CD4-positive, alpha-beta T cell (primary cell): ENCODE results near the gene CLIC4. TPM values are rescaled to one million over a fixed set of nuclear protein-coding genes. Genes with fewer than 3 reads are reported as not detected.

Source experiments
- ATAC-seq: fragments of 200-7000 bp; cut with Tn5 transposase; one replicate; pipeline ENCODE4 v1.10.0; 2022; ENCODE audit warnings: mild to moderate bottlenecking; ENCODE audit not compliant: poor library complexity
- CTCF ChIA-PET: fragments of 350-600 bp; sonication (Branson Sonifier 250); formaldehyde crosslinking; loops from one replicate; lab custom pipeline; 2021; ENCODE audit warnings: antibody characterized with exemption, inconsistent platforms; lab: Charles Lee
- POLR2A ChIA-PET: fragments of 350-600 bp; sonication (Branson Sonifier 250); formaldehyde crosslinking; loops from one replicate; lab custom pipeline; 2021; ENCODE audit warnings: antibody characterized with exemption, inconsistent platforms; lab: Charles Lee
- DNase-seq, 14 experiments: peaks; one replicate each; pipeline ENCODE4 v3.0.0-alpha.2; 2013 to 2020; ENCODE audit warnings: mixed read lengths in 2 of 14
- H3K27ac ChIP-seq, 2 donors: one replicate each; pipeline versions ENCODE4 v1.5.1 to v1.7.0; 2013; ENCODE audit warnings: low read length in 2 of 2, low read depth in 1 of 2, mild to moderate bottlenecking in 1 of 2
- H3K27me3 ChIP-seq, 2 experiments: 1 replicate in 1 of 2; 2 replicates in 1 of 2; pipeline versions ENCODE4 v1.6.1 to v1.7.0; 2013; ENCODE audit warnings: low read length in 2 of 2, control low read depth in 1 of 2, mild to moderate bottlenecking in 1 of 2, moderate library complexity in 1 of 2; ENCODE audit not compliant: insufficient read depth in 2 of 2, control insufficient read depth in 1 of 2
- H3K36me3 ChIP-seq: one replicate; pipeline ENCODE4 v1.6.1; 2013; ENCODE audit warnings: low read length, control low read depth; ENCODE audit not compliant: insufficient read depth
- H3K4me1 ChIP-seq: one replicate; pipeline ENCODE4 v1.6.1; 2013; ENCODE audit warnings: low read length, control low read depth; ENCODE audit not compliant: insufficient read depth
- H3K4me3 ChIP-seq: one replicate; pipeline ENCODE4 v1.5.1; 2013; ENCODE audit warnings: mild to moderate bottlenecking, low read length, moderate library complexity
- H3K9me3 ChIP-seq, 2 experiments: 1 replicate in 1 of 2; 2 replicates in 1 of 2; pipeline versions ENCODE4 v1.6.1 to v1.7.0; 2013; ENCODE audit warnings: low read length in 2 of 2, mild to moderate bottlenecking in 2 of 2, control low read depth in 1 of 2, moderate library complexity in 1 of 2; ENCODE audit not compliant: control insufficient read depth in 1 of 2, insufficient read depth in 1 of 2
- H3K27ac Mint-ChIP-seq: one replicate; pipeline ENCODE4 v1.8.0; 2020; ENCODE audit warnings: mixed read lengths
- H3K27me3 Mint-ChIP-seq: one replicate; pipeline ENCODE4 v1.8.0; 2021; ENCODE audit warnings: mixed read lengths
- H3K36me3 Mint-ChIP-seq: one replicate; pipeline ENCODE4 v1.8.0; 2021; ENCODE audit warnings: low read depth, mixed read lengths
- H3K4me1 Mint-ChIP-seq: one replicate; pipeline ENCODE4 v1.8.0; 2021; ENCODE audit warnings: low read depth, mixed read lengths
- H3K4me3 Mint-ChIP-seq: one replicate; pipeline ENCODE4 v1.8.0; 2020; ENCODE audit warnings: mild to moderate bottlenecking, mixed read lengths
- H3K9me3 Mint-ChIP-seq: one replicate; pipeline ENCODE4 v1.8.0; 2020; ENCODE audit warnings: mixed read lengths
- CTCF ChIP-seq: fragments of 200-600 bp; IDR thresholded peaks from one replicate; pipeline ENCODE4 v1.8.0; 2022; ENCODE audit warnings: antibody characterized with exemption, mild to moderate bottlenecking
- intact Hi-C, 2 experiments: fragments of 100-400 bp; cut with DNase I in 1 of 2; cut with micrococcal nuclease in 1 of 2; formaldehyde crosslinking; loops; one replicate each; pipeline versions ENCODE4 v1.15.1 to v1.9.0; 2023 to 2025; cut with DNase I, micrococcal nuclease
- total RNA-seq, 174 experiments: library from RNA in 2 of 174; stranded (reverse) in 2 of 174; gene quantifications; one replicate each; pipeline ENCODE4 v1.2.3 and lab custom pipeline; 2021 to 2026

CLIC4 gene
- total RNA-seq, 2 experiments from 2014 or later = 1.1 to 1.3 TPM

- H3K9me3 ChIP-seq = peaks cover 0 to 4% of the 10 kb centered on the region in 2 experiments
- POLR2A ChIA-PET = no interaction called here
- no peaks in the 10 kb centered on the region for H3K36me3 Mint-ChIP-seq
- DNase-seq (no peak), ATAC-seq (no peak)
- no peak overlapping the region for H3K27ac Mint-ChIP-seq
- CTCF ChIA-PET = interaction anchor here (0.7 kb wide), 1 partner anchor 14 kb away, joined by 3 read pairs; no protein-coding TSS in a partner anchor
- H3K9me3 Mint-ChIP-seq = peaks cover 8% of the 10 kb centered on the region
- H3K36me3 ChIP-seq = no peaks in the 10 kb centered on the region
- H3K27me3 ChIP-seq = no peaks in the 10 kb centered on the region
- H3K27ac ChIP-seq = no peak overlapping the region
- intact Hi-C loops = no loop called here
- no peak for TF ChIP-seq CTCF
- H3K4me3 ChIP-seq = no peak overlapping the region
- H3K4me1 ChIP-seq = no peaks in the 10 kb centered on the region
- no peaks in the 10 kb centered on the region for H3K4me1 Mint-ChIP-seq
- no peak overlapping the region for H3K4me3 Mint-ChIP-seq
- no peaks in the 10 kb centered on the region for H3K27me3 Mint-ChIP-seq
These were observed 135.8 kb downstream of the CLIC4 start for GRCh38 chr1:24881034-24881433.

GRCh38 chr1:24884751-24885150 lies 139.5 kb downstream of the CLIC4 start:
- Mint-ChIP-seq H3K27me3 (no peaks in the 10 kb centered on the region), H3K36me3 (no peaks in the 10 kb centered on the region), H3K4me3 (no peak overlapping the region), H3K4me1 (no peaks in the 10 kb centered on the region), H3K27ac (no peak overlapping the region), H3K9me3 (peaks cover 8% of the 10 kb centered on the region)
- Histone ChIP-seq H3K4me3 (no peak overlapping the region), H3K4me1 (no peaks in the 10 kb centered on the region), H3K9me3 (peaks cover 0 to 4% of the 10 kb centered on the region in 2 experiments), H3K36me3 (no peaks in the 10 kb centered on the region), H3K27ac (no peak overlapping the region), H3K27me3 (no peaks in the 10 kb centered on the region)
- TF ChIP-seq CTCF = no peak
- ChIA-PET CTCF (interaction anchor here (1.0 kb wide), 1 partner anchor 44 kb away, joined by 3 read pairs; no protein-coding TSS in a partner anchor), POLR2A (no interaction called here)
- intact Hi-C loops = no loop called here
- ATAC-seq (no peak), DNase-seq (no peak)

GRCh38 chr1:24886241-24886640 lies 141.0 kb downstream of the CLIC4 start:
- POLR2A ChIA-PET = no interaction called here
- no peaks in the 10 kb centered on the region for H3K27me3 Mint-ChIP-seq
- intact Hi-C loops = no loop called here
- H3K9me3 Mint-ChIP-seq = peaks cover 8% of the 10 kb centered on the region
- no peak overlapping the region for H3K27ac Mint-ChIP-seq
- Histone ChIP-seq H3K27ac (no peak overlapping the region), H3K9me3 (peaks cover 0 to 4% of the 10 kb centered on the region in 2 experiments), H3K4me3 (no peak overlapping the region), H3K36me3 (no peaks in the 10 kb centered on the region), H3K27me3 (no peaks in the 10 kb centered on the region), H3K4me1 (no peaks in the 10 kb centered on the region)
- CTCF ChIA-PET = no interaction called here
- H3K4me1 Mint-ChIP-seq = no peaks in the 10 kb centered on the region
- TF ChIP-seq CTCF = no peak
- H3K36me3 Mint-ChIP-seq = no peaks in the 10 kb centered on the region
- DNase-seq (peak in 1 of 14 experiments; percentile 2), ATAC-seq (no peak)
- H3K4me3 Mint-ChIP-seq = no peak overlapping the region
